Mucosa of descending colon (tissue), 3 donors: Measurements from ENCODE around the gene UBR3. TPM values are rescaled to one million over a fixed set of nuclear protein-coding genes. Genes with fewer than 3 reads are reported as not detected.
"Not testable (repeated sequence)": the region's sequence is repeated elsewhere in the genome, so short reads cannot be mapped to it uniquely, and the experiment has no call there.

Experiments used
- ATAC-seq: fragments of 200-7000 bp; cut with Tn5 transposase; one replicate; pipeline ENCODE4 v1.9.1; 2020; ENCODE audit warnings: mild to moderate bottlenecking, moderate library complexity
- DNase-seq, 3 donors: peaks; one replicate each; pipeline ENCODE4 v3.0.0-alpha.2; 2020
- H3K36me3 ChIP-seq: fragments of 200-600 bp; one replicate; pipeline ENCODE4 v1.8.0; 2021; ENCODE audit warnings: low read depth, mild to moderate bottlenecking
- H3K4me1 ChIP-seq: fragments of 200-600 bp; one replicate; pipeline ENCODE4 v1.8.0; 2021; ENCODE audit warnings: low read depth, mild to moderate bottlenecking
- H3K4me3 ChIP-seq: fragments of 200-600 bp; one replicate; pipeline ENCODE4 v1.8.0; 2021; ENCODE audit warnings: mild to moderate bottlenecking
- H3K9me3 ChIP-seq: fragments of 200-600 bp; one replicate; pipeline ENCODE4 v1.8.0; 2021; ENCODE audit warnings: mild to moderate bottlenecking
- CTCF ChIP-seq: fragments of 200-600 bp; IDR thresholded peaks from one replicate; pipeline ENCODE4 v1.8.0; 2022; ENCODE audit warnings: antibody characterized with exemption, mild to moderate bottlenecking
- intact Hi-C, 2 donors: fragments of 100-400 bp; cut with DNase I in 1 of 2; cut with micrococcal nuclease in 1 of 2; formaldehyde crosslinking; loops; one replicate each; pipeline versions ENCODE4 v1.11.0 to v1.11.1; 2022; cut with DNase I, micrococcal nuclease
- total RNA-seq, 3 donors: library from RNA; stranded (reverse); fragmentation: NEBNext Ultra II Directional in 2 of 3; extraction: Animal tissue kit (Norgen Biotek cat#: 25700) in 2 of 3; gene quantifications; one replicate each; pipeline versions ENCODE4 v1.2.1 to v1.2.4, GENCODE V29; 2021 to 2023
- donor health status: DM: no; HTN: no; CAD: no; lungs with moderate emphysema.
- donor health status: DM: no; HTN: no; CAD: no.
- donor health status: DM: no; HTN: yes; CAD: no.

The UBR3 gene
- total RNA-seq, 3 donors from 2014 or later: 32.5 to 65.8 (median 39.6) TPM

GRCh38 chr2:169860149-169860548, 32.9 kb downstream of the UBR3 start:
- no peaks in the 10 kb centered on the region for H3K36me3 ChIP-seq
- no peak for ATAC-seq
- no peak for TF ChIP-seq CTCF
- intact Hi-C loops: no loop called here
- H3K4me3 ChIP-seq: no peak overlapping the region
- H3K4me1 ChIP-seq: no peaks in the 10 kb centered on the region
- no peak for DNase-seq
- H3K9me3 ChIP-seq: no peaks in the 10 kb centered on the region

- Histone ChIP-seq H3K9me3 (no peaks in the 10 kb centered on the region), H3K4me1 (no peaks in the 10 kb centered on the region), H3K36me3 (no peaks in the 10 kb centered on the region), H3K4me3 (no peak overlapping the region)
- DNase-seq (no peak), ATAC-seq (no peak)
- no peak for TF ChIP-seq CTCF
- intact Hi-C loops: no loop called here
Measured at GRCh38 chr2:169862816-169863215, 35.6 kb downstream of the UBR3 start.

GRCh38 chr2:169865492-169865891, 38.2 kb downstream of the UBR3 start:
- Histone ChIP-seq H3K36me3 (no peaks in the 10 kb centered on the region), H3K4me1 (no peaks in the 10 kb centered on the region), H3K9me3 (no peaks in the 10 kb centered on the region), H3K4me3 (no peak overlapping the region)
- DNase-seq (no peak), ATAC-seq (no peak)
- intact Hi-C loops: no loop called here
- no peak for TF ChIP-seq CTCF

GRCh38 chr2:169866230-169866629, 39.0 kb downstream of the UBR3 start:
- intact Hi-C loops, H3K4me1 ChIP-seq, DNase-seq, H3K9me3 ChIP-seq, H3K4me3 ChIP-seq, H3K36me3 ChIP-seq, ATAC-seq: not testable (repeated sequence)

- no peak overlapping the region for H3K4me3 ChIP-seq
- no peak for TF ChIP-seq CTCF
- intact Hi-C loops: no loop called here
- H3K4me1 ChIP-seq: no peaks in the 10 kb centered on the region
- ATAC-seq (no peak), DNase-seq (no peak)
- no peaks in the 10 kb centered on the region for H3K9me3 ChIP-seq
- H3K36me3 ChIP-seq: no peaks in the 10 kb centered on the region
Measured at GRCh38 chr2:169867579-169867978, 40.3 kb downstream of the UBR3 start.

GRCh38 chr2:169868951-169869350, 41.7 kb downstream of the UBR3 start:
- intact Hi-C loops: no loop called here
- Histone ChIP-seq H3K4me1 (no peaks in the 10 kb centered on the region), H3K9me3 (no peaks in the 10 kb centered on the region), H3K36me3 (no peaks in the 10 kb centered on the region), H3K4me3 (no peak overlapping the region)
- DNase-seq (no peak), ATAC-seq (no peak)
- no peak for TF ChIP-seq CTCF

- H3K9me3 ChIP-seq, H3K36me3 ChIP-seq, H3K4me3 ChIP-seq, DNase-seq, ATAC-seq, H3K4me1 ChIP-seq, intact Hi-C loops: not testable (repeated sequence)
Measured at GRCh38 chr2:169871369-169871768, 44.1 kb downstream of the UBR3 start.
